CD4-positive, alpha-beta T cell treated with Interferon gamma for 1 hour (primary cell): Measurements from ENCODE around the gene SHISAL1.

Source experiments
- DNase-seq: peaks from one replicate; pipeline ENCODE4 v3.0.0-alpha.2; 2020

The SHISAL1 gene

DNA sequence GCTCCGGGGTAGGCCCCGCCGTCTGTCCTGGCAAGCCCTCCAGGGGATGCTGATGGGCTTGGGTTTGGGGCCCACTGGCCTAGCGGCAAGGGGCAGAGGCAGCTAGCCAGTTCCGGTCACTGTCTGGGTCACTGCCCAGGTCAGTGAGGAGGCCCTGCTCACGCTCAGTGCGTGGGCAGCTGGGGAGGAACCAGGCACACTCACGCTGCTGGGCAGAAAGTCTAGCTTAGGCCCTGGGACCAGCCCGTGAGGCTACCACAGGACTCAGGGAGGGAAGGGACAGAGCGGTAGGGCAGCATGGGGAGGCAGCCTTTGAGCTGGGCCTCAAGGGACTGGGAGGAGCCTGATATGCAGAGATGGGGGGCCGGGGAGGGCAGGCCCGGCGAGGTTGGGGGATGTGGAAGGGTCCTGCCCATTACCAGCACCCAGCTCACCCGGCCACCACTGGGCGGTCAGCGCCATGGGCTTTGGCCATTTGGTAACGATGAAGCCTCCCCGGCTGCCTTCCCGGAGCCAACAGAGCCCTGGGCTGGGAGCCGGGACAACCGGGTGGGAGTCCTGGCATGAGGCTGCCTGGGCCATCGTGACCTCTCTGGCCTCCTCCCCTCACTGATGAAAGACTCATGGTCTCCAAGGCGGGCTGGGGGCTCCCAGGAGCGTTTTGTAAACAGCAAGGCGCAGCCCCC, 14.2 kb downstream of the SHISAL1 start:
- DNase-seq, result no peak

DNA sequence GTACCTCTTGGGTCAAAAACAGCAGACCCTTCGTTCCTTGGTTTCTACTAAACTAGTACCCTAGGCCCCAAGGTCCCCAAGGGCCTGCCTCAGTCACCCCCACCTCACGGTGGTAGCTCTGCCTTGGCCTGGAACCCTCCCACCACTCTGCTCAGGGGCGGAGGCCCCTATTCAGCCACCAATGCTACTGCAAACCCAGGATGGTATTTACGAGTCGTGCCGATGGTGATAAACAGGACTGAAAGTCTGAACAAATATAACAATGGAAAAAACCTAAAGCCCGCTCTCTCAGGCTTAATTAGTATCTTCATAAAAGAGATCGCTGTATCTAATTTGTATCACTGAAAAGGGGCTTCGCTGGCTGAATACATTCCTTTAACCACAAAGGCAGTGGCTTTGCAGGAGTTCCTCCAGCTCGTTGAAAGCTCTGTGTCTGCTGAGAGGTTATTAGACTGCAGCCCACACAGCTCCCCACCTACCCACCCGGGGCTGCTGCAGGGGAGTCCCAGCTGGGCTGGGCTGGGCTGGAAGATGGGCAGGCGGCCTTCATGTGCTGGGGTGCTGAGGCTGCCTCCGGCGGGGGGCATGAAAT, 15.2 kb downstream of the SHISAL1 start:
- no peak for DNase-seq

DNA sequence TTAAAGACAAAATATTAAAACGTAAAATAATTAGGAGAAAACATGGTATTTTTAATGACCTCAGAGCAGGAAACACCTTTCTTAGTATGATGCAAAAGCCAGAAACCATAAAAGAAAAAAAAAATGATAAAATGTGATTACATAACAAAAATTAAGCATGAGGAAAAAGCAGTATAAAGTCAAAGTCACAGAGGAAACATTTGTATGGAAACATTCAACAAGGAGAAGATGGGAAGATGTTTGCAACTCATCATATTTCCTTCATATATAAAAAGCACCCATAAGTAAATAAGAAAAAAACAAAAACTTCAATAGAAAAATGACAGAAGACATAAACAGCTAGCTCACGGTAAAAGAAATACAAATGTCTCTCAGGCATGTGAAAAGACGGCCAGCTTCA, 17.3 kb downstream of the SHISAL1 start:
- no peak for DNase-seq

DNA sequence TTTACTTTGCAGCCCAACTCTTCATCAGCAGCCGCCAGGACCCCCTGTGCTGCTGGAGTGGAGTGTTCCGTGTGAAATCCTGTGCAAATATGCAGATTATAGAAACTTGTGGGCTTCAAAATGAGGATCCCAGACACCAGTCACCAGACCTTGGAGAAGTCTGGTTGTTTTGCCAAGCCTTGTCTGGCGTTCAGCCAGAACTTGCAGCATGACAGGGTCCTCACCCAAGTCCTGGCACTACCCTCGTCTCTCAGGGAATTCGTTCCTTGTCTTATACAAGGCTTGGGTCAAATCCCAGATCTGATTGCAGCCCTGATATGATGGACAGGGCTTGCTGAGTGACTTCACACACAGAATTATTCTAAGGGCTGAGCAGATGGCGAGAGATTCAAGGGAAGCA, 18.9 kb downstream of the SHISAL1 start:
- DNase-seq, result no peak

DNA sequence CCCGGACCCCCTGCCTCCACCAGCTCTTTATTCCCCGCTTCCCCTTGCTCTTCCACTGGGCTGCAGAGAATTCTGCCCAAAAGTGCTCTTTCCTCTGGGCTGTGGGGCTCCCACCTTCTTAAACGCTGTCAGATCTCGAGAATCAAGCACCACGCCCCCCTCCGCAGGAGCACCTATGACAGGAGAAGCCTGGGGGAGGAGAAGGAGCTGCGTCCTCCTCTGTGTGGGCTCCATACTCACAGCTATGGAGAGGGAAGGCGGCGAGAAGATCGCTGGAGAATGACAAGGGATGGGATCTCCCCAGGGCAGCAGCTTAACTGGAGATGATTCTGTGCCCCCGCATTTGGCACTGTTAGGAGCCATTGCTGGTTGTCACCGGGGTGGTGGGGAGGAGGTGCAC, 19.7 kb downstream of the SHISAL1 start:
- no peak for DNase-seq

DNA sequence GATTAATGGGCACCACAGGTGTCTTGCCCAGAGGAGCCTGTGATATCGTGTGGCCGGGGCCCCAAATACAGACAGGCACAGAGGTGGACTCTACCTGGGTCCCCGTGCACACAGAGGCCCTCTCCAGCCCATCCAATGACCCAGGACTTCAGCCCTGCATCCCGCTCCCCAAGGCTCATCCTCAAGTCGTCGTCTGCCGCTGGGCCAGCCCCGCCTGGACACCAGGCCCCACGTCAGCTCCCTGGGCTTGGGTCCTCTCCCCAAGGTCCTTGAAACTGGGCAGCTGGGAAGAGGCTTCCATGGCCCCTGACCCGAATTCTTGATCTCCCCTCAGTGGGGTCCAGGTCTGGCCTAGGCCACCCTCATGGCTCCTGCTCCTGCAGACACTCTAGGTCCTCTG, 20.2 kb downstream of the SHISAL1 start:
- no peak for DNase-seq

DNA sequence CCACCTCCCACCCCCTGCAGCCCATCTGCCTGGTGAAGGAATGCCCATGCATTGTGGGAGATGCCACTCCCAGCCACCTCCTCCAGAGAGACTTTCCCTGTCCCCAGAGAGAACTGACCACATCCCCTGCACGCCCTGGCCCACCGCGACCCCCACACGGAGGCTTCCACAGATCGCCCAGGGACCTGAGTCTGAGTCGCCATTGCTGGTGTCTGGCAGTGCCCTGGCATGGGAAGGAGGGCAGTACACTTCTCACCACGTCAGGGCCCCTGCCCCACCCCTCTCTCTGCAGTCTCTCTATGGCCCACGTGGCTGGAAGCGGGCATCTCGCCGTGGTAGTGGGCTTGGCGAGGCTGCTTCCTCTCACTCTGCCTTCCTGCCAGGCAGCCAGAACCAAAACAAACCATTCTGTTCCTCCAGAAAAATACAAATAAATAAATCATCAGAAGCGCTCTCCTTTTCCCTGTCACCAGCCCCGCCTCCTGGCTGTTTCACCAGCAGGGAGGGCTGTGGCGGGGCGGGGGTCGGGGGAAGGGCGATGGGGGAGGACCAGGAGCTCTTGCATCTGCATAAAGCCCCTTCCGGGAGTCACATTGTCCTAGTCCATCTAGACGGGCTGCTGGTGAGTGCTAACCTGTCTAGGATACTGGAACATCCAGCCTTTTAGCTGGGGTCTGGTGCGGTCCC, 20.9 kb downstream of the SHISAL1 start:
- DNase-seq, result no peak

DNA sequence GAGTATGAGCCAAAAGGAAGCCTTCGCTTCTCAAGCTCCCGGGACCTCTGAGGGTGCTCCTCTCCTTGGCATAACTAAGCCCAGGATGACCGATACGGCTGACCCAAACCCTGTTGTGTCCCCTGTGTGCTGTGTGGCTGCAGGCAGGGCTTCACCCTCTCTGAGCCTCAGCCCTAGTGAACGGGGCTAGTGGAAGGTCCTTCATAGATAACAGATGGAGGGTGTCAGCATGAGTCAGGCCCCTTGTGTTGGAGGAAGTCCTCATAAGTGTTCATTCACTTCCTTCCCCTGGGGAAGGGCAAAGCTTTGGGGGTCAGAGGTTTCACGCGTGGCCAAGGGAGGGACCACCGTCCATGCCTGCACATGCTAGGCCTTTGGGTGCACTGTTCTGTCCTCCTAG, 21.5 kb downstream of the SHISAL1 start:
- no peak for DNase-seq

DNA sequence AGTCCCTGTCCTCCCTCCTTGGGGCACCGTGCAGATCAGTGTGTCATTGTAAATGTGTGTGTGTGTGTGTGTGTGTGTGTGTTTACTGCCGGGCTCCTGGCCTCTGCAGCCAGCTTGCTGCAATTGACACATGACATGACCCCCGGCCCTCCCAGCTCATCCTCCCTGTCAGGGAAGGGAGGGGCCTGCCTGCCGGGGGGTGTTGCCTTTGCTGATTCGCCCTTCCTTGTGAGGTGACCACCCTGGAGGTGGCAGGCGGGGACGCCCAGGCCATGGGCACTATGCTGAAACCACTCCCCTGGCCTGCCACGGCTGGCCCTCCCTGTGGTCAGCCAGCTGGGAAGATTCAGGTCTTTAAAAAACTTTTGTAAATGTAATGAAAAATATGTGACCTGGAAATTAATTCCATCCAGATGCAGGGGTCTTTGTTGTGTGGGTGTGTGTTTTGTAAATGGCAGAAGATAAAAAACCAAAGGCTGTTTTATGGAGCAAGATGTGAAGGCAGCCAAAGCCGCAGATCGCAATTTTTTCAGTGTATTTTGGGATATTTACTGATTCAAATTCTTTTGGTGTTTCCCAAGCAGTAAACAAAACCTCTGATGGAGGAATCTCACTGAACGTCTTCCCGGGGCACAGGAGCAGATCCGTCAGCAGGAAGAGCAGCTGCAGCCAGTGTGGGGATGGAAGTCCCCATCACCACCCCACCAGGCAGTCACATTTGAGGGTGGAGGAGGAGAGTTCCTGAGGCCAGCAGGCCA, 23.2 kb downstream of the SHISAL1 start:
- DNase-seq, result no peak

DNA sequence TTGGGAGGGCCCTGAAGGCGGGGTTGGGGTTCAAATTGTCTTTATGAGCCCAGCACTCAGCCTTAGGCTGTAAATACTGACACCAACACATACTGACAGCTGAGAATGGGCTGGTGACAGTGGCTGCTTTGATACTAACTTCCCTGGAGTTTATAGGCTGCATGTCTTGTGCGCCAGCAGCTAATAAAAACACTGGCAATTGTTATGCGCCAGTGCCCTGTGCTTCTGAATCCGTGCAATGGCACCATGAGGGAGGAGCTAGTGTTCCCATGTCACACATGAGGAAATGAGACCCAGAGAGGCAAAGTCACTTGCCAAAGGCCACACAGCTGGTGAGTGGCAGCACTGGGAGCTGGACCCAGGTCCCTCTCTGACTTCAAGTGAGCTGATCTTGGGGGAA, 23.8 kb downstream of the SHISAL1 start:
- DNase-seq, result no peak

DNA sequence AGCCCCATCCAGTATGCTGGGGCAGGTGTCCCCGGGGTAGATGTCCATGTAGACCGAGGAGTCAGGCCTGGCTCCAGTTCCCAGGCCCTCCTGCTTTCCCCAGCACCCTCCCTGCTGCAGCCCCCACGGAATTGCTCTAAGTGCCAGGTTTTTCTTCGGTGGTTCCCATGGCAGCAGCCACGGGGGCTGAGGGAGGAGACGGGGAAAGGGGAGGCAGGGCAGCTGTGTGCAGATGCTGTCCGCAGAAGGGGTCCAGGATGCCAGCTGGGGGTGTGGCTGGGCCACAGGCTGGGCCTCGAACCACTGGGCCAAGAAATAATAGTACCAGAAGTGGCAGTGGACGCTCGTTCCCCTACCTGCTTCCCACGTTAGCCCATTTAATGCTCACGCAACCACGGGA, 25.0 kb downstream of the SHISAL1 start:
- no peak for DNase-seq

DNA sequence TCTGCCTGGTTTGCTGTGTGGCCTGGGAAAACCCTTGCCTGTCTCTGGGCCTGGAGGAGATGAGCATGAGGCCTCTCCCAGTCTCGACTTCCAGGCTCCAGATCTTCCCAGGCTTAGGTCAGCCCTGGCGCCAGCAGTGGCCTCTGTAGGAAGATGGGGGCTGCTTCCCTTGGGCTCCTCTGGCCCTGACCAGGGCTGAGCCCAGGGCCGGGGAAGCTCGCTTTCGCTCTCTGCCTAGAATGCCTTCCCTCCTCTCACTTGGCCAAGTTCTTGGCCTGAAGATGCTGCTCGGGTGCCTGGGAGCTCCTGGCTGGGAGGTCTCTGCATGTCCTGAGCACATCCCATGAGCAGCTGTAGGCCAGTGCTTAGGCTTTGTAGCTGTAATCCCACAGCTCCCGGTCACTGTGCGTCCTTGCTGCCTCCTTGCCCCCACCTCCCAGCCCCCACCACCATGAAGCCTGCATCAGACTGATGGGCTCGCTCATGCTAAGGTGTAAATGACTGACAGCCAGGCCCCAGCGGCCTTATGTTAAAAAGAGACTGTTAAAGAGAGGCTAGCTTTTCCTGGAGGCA, 25.5 kb downstream of the SHISAL1 start:
- no peak for DNase-seq

DNA sequence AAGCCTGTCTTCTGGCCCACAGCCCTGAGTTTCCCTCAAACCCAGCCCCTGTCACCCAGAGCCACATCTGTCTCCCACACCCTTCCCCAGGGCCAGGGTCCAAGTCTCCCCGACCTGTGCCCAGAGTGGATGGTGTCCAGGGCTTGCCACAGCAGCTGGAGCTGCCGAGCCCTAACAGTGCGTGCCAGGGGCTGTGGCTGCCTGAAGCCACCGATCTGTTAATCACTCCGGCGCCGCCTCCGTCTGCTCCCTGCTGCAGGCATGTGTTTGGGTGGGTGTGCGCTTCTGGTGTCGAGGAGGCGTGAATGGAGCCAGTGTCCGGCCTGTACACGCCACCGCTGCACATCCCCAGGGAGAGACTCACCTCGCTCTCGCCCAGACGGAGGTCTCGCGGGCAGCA, 26.1 kb downstream of the SHISAL1 start:
- no peak for DNase-seq

DNA sequence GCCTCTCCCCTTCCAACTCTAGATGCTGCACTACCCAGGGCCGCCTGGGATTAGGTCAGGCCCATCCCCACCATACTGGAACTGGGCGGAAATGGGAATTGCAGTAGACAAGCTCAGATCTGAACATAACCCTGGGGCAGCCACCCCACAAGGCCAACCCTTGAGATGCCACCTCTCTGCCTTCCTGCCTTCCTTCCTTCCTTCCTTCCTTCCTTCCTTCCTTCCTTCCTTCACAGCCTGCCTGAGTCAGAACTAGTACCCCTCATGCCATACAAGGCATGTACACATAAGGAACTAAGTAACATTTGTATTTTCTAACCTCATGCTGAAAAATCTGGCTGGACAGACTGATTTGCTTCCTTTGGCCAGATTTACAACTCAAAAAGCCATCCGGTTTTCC, 28.0 kb downstream of the SHISAL1 start:
- DNase-seq, result no peak

DNA sequence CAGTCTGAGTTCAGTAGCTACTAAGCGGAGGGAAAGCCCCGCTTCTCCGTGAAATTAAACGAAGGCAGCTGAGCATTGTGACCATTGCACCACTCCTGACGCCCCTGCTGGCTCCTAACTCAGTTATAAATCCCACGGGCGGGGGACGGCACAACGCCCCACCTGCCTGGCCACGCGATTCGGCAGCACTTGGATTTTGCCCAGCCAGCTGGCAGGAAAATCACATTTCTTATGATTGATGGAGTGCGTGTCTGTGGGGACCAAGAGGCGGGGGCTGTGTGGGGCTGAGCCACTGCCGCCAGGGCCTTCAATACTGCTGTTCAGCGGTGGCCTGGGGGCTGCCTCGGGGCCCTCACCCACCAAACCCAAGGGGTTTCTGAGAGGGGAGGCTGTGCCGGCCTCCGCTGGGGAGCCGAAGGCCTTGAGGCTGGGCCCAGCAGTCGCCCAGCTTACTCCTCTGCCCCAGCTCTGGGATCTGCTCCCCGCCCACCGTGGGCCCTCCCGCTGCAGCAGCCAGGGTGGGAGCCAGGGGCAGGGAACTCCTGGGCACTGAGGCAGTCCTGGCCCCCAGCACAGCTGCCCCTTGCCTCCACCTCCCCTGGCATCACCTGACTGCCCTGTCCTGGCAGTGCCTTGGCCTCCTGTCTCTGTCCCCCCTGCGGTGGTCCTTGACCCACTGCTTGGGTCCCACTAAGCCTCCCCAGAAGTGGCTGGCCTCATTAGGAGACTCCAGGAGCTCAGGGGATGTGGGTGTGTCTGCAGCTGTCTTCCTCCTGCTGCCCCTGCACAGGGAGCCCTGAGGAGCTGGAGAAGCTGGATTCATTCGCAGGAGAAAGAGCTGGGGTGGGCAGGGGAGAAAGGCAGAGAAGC, 30.7 kb downstream of the SHISAL1 start:
- DNase-seq, result no peak

DNA sequence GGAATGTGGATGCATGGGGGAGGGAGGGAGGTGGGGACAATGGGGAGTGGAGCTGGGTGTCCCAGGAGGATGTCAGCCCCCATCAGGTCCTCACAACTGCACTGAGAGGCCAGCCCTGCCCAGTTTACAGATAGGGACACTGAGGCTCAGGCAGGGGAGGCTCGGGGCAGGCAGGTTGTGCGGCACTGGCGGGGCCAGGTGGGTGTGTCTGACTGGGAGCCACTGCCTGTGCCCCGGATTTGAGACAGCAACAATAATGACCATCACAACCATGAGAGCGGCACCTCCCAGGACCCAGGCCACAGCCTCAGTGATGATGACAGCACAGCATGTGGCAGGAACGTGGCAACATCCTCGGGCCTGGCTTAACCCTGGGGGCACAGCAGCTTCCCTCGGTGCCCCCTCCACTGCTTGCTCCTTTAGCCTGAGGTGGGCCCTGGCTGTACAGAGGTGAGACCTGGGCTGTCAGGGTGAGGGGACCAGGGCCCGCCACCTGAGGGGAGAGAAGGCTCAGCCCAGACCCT, 32.0 kb downstream of the SHISAL1 start:
- no peak for DNase-seq

DNA sequence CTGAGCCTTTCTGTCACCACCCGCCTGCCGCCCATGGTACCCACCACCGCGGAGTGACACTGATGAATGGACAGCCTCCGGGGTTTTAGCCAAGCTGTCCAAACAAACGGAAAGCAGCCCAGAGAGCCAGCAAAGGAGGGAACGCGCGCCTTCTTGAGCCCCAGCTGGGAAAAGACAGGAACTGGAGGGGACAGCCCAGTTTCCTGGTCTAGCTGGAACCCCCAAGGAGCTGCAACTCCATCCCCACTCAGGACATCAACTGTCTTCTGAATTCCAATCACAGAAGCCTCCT, 33.7 kb downstream of the SHISAL1 start:
- no peak for DNase-seq

DNA sequence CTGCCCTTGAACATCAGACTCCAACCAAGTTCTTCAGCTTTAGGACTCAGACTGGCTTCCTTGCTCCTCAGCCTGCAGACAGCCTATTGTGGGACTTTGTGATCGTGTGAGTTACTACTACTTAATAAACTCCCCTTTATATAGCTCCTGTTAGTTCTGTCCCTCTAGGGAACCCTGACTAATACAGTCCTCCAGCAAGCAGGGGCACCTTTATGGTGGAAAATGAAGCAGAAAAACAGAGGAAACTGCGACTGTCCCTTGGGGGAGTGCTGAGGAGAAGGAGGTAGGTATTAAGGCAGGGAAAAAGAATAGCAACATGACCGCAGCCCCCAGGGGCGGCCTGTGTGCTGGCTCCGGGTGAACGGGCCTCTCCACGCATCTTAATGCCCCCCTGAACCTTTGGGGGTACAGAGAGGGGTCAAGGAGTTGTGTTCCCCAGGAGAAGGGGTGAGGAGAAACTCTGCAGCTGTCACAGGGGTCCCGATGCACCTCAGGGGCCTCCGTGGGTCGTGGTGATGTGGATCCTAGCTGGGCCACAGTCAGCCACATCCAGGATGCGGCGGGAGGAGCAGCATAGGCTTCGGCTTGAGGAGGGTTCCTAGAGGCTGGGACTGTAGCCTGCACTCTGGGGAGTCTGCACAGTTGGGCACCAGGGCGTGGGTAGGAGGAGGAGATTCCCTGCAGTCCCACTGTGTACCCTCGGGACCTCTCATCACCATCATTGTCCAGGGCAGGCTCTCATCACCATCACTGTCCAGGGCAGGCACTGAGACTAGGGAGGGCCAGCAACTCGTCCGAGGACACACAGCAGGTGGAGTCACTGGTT, 34.3 kb downstream of the SHISAL1 start:
- DNase-seq, result no peak

DNA sequence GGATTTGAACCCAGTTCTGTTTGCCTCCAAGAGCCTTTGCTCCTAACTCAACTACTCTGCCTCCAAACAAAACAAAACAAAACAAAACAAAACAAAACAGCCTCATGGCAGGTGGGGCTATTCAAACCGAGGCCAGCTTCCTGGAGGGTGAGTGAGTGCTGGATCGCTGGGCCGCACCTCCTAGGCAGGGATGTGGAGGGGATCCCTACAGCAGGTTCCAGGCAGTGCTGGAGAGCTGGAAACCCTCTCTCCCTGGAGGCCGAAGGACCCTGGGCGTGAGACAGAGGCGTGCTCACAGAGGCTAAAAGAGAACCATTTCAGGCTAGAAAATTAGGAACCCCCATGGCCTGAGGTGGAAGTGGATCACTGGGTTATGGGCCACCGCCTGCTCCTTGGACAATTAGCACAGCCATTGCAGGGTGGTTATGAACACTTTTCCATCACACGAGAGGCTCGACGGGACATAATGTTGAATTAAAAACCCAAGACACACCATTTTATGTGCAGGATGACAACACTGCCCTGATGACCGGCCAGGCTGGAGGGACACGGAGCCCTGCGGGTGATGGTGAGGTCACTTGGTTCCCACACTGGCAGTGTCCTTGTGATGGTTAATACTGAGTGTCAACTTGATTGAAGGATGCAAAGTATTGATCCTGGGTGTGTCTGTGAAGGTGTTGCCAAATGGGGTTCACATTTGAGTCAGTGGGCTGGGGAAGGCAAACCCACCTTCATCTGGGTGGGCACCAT, 35.2 kb downstream of the SHISAL1 start:
- DNase-seq, result no peak

DNA sequence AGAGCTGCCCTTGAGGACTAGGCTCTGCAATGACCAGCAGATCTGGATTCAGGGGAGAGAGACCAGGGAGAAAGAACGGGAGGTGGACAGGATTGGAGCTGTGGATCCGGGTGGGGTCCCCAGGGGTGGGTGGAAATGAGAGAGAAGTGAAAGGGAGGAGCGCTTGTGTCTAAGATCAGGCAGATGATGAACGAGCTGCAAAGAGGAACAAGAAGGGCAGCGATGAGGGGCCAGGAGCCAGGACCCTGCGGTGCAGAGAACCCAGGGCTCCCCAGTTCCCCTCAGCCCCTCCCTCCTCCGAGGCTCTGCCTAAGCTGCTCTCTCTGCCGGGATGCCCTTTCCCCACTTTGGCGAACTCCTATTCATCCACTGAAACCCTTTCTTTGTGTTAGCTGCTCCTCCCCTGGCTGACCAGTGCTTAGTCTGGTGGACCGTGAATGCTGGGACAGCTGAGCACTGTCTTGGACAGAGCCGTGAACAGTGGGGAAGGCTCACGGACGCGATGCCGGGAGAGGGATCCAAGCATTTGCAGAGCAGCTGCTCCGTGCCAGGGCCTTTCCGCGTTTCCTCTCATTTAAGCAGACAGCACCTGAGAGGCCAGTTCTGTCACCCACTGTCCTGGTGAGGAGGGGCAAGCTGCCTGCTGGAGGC, 35.9 kb downstream of the SHISAL1 start:
- DNase-seq, result no peak
